Esophagus muscularis mucosa (tissue), 4 donors: ENCODE results near the gene SRRM4. TPM values are rescaled to one million over a fixed set of nuclear protein-coding genes. Genes with fewer than 3 reads are reported as not detected.

Source experiments
- DNase-seq: peaks from one replicate; pipeline ENCODE4 v3.0.0-alpha.2; 2017; ENCODE audit errors: extremely low spot score
- H3K27ac ChIP-seq, 4 donors: fragments of 200-600 bp; sonication (generic); replicated peaks in 1 of 4; 1 replicate in 3 of 4; 2 replicates in 1 of 4; pipeline ENCODE4 v1.5.1; 2016 to 2019; ENCODE audit warnings: mild to moderate bottlenecking in 1 of 4
- H3K27me3 ChIP-seq, 4 donors: fragments of 200-600 bp; sonication (generic); one replicate each; pipeline versions ENCODE4 v1.5.1 to v1.6.0; 2016 to 2019
- H3K36me3 ChIP-seq, 4 donors: fragments of 200-600 bp; sonication (generic); one replicate each; pipeline ENCODE4 v1.5.1; 2016 to 2019
- H3K4me1 ChIP-seq, 4 donors: fragments of 200-600 bp; sonication (generic); one replicate each; pipeline ENCODE4 v1.5.1; 2016 to 2019
- H3K4me3 ChIP-seq, 4 donors: fragments of 200-600 bp; sonication (generic); 1 replicate in 2 of 4; 2 replicates in 2 of 4; pipeline ENCODE4 v1.5.1; 2016 to 2019; ENCODE audit warnings: mild to moderate bottlenecking in 4 of 4, moderate library complexity in 1 of 4
- H3K9me3 ChIP-seq, 4 donors: fragments of 200-600 bp; sonication (generic); 1 replicate in 3 of 4; 2 replicates in 1 of 4; pipeline ENCODE4 v1.5.1; 2016 to 2019
- EP300 ChIP-seq: sonication (generic); formaldehyde crosslinking; IDR thresholded peaks from one replicate; pipeline ENCODE4 v1.6.1; 2017; ENCODE audit warnings: antibody characterized with exemption
- POLR2A ChIP-seq: fragments of 450-650 bp; IDR thresholded peaks from one replicate; pipeline ENCODE4 v1.6.1; 2017; ENCODE audit warnings: antibody characterized with exemption, moderate library complexity, mild to moderate bottlenecking, low read depth
- POLR2AphosphoS5 ChIP-seq, 2 donors: sonication (generic); formaldehyde crosslinking; IDR thresholded peaks; one replicate each; pipeline ENCODE4 v1.6.1; 2017; ENCODE audit warnings: antibody characterized with exemption in 2 of 2
- WGBS: methylation state at CpG from one replicate; pipeline ENCODE4 v1.1.5; 2018; 5-methylcytosine and 5-hydroxymethylcytosine counted together
- intact Hi-C: fragments of 100-400 bp; cut with DNase I; formaldehyde crosslinking; loops from one replicate; pipeline ENCODE4 v1.15.1; 2023
- total RNA-seq, 4 donors: library from RNA; depleted of rRNA; stranded (reverse); fragments of >200 nt; gene quantifications; one replicate each; pipeline versions ENCODE4 v1.1.0 to v1.2.1, GENCODE V29; 2016
- TF ChIP-seq, protein P1 (sequence below), 3 experiments: fragments of 200-600 bp in 2 of 3; fragments of 450-650 bp in 1 of 3; sonication (generic) in 2 of 3; IDR thresholded peaks; one replicate each; pipeline ENCODE4 v1.5.1; 2017 to 2019; ENCODE audit warnings: antibody characterized with exemption in 3 of 3, mild to moderate bottlenecking in 2 of 3, moderate library complexity in 1 of 3

The SRRM4 gene
- total RNA-seq, 4 donors from 2014 or later: not detected

DNA sequence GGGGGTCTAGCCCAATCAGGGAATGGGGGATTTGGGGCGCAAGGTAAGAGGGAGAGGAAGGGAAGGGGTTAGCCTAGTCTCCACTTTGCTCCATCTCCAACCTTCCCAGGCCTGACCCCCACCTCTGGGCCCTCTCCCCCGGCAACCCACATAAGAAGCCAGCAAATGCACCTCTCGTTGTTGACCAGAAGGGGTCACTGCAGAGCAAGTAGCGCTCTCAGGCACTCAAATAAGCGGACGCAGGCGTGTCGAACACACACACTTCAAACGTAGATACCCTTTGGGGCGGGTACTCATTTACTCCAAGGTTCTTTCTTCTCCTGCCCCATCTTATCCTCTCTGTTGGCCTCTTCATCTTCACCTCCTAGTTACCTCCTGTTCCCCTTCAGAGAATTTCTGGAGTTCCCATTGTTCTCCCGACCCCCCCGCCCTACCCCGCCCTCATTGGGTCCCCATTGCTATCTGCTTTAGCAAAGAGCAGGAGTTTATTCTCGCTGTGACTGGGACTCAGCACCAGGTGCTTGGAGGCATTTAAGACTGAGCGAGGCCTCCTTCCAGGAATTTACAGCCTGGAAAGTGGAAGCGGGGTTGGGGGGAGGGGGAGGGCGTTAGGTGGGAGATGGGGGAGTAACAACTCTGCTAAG is 1.5 kb upstream of the SRRM4 start:
- Histone ChIP-seq H3K4me1 (peaks cover 17 to 22% (median 20%) of the 10 kb centered on the region in 4 donors), H3K4me3 (no peak overlapping the region), H3K9me3 (no peaks in the 10 kb centered on the region), H3K27ac (no peak overlapping the region), H3K36me3 (no peaks in the 10 kb centered on the region), H3K27me3 (peaks cover 0 to 75% (median 26%) of the 10 kb centered on the region in 4 donors)
- WGBS: 3% methylated on average over 17 of the region's 17 CpGs
- no peak for DNase-seq
- intact Hi-C loops: loop anchor here (5.0 kb wide), 1 partner anchor 567 kb away; no protein-coding TSS in a partner anchor
- TF ChIP-seq POLR2AphosphoS5 (IDR thresholded peaks at IDR 0.05) (no peak), EP300 (no peak), POLR2A (no peak)
- TF ChIP-seq, protein P1, sequence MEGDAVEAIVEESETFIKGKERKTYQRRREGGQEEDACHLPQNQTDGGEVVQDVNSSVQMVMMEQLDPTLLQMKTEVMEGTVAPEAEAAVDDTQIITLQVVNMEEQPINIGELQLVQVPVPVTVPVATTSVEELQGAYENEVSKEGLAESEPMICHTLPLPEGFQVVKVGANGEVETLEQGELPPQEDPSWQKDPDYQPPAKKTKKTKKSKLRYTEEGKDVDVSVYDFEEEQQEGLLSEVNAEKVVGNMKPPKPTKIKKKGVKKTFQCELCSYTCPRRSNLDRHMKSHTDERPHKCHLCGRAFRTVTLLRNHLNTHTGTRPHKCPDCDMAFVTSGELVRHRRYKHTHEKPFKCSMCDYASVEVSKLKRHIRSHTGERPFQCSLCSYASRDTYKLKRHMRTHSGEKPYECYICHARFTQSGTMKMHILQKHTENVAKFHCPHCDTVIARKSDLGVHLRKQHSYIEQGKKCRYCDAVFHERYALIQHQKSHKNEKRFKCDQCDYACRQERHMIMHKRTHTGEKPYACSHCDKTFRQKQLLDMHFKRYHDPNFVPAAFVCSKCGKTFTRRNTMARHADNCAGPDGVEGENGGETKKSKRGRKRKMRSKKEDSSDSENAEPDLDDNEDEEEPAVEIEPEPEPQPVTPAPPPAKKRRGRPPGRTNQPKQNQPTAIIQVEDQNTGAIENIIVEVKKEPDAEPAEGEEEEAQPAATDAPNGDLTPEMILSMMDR (IDR thresholded peaks at IDR 0.05): peak; percentile 54 to 76 (median 56)

GRCh38 chr12:118980407-118981014 is 830 bp upstream of the SRRM4 start:
- Histone ChIP-seq H3K4me3 (no peak overlapping the region), H3K9me3 (no peaks in the 10 kb centered on the region), H3K27ac (no peak overlapping the region), H3K27me3 (peaks cover 0 to 81% (median 26%) of the 10 kb centered on the region in 4 donors), H3K36me3 (no peaks in the 10 kb centered on the region), H3K4me1 (peaks cover 17 to 22% (median 20%) of the 10 kb centered on the region in 4 donors)
- under 1% methylated on average over 27 of the region's 29 CpGs for WGBS
- intact Hi-C loops: loop anchor here (5.0 kb wide), 1 partner anchor 567 kb away; no protein-coding TSS in a partner anchor
- no peak for DNase-seq
- no peak for TF ChIP-seq POLR2AphosphoS5 (IDR thresholded peaks at IDR 0.05)
- TF ChIP-seq EP300: no peak
- no peak for TF ChIP-seq POLR2A
- TF ChIP-seq, protein P1 (IDR thresholded peaks at IDR 0.05): no peak

DNA sequence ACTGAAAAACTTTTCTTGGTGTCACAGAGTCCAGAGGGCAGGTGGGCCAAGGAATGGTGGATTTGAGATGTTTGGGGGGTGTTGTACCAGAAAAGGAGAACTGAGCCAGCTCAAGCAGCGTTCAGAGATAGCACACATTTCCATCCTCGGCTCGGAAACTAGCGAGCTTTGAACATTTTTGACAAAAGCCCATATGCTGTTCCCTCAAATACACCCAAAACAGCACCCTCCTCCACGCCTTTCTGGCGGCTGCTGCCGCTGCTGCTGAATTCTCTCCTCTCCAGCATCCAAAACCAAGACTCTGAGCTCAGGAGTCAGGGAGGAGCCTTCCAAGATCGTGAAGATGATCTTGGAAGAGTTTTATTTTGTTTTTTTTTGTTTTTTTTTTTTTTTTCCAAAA is 961 bp downstream of the SRRM4 start:
- Histone ChIP-seq H3K4me3 (no peak overlapping the region), H3K27me3 (peaks cover 0 to 96% (median 24%) of the 10 kb centered on the region in 4 donors), H3K9me3 (no peaks in the 10 kb centered on the region), H3K27ac (no peak overlapping the region), H3K36me3 (no peaks in the 10 kb centered on the region), H3K4me1 (peaks cover 17 to 22% (median 20%) of the 10 kb centered on the region in 4 donors)
- TF ChIP-seq, protein P1 (IDR thresholded peaks at IDR 0.05): no peak
- no peak for TF ChIP-seq POLR2AphosphoS5 (IDR thresholded peaks at IDR 0.05)
- TF ChIP-seq POLR2A: no peak
- intact Hi-C loops: loop anchor here (5.0 kb wide), 1 partner anchor 565 kb away; no protein-coding TSS in a partner anchor
- WGBS: 19% methylated on average over 8 of the region's 8 CpGs
- DNase-seq: no peak

DNA sequence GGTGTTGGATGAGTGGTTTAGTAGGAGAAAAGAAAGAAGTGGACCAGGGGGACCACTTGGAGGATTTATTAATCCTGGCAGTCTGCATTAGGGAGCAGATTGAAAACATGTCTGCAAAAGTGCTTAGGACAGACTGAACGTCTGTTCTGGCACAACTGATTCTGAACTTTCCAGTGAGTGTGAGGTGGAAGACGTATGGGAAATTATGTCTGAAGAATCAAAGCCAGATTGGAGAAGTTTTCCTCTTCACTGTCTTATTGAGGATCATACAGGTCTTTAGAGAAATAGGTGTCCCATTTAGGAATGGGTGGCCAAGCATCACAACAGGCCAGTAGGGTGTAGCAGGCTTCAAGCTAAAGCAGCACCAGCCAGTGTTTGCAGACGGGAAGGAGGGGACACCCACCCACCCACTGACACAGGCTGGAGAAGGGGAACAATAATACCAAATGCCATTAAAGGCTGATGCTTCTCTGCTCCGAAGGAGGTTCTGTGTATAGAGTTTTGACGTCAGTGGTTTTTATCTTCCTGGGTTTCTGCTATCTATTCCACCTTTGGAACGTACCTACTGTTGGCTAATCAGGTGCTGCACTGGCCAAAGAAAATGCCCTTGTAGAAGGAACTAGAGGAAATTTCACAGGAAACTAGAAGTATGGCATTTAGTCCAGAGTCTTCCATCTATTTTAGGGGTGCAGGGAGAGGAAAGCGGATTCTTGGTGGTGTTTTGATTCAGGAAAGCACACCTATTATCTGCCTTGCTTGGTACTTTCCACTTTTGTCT is 1.8 kb downstream of the SRRM4 start:
- DNase-seq: no peak
- WGBS: 59% methylated on average over 7 of the region's 7 CpGs
- Histone ChIP-seq H3K4me1 (peaks cover 17 to 22% (median 20%) of the 10 kb centered on the region in 4 donors), H3K27me3 (peaks cover 0 to 94% (median 22%) of the 10 kb centered on the region in 4 donors), H3K4me3 (no peak overlapping the region), H3K9me3 (no peaks in the 10 kb centered on the region), H3K36me3 (no peaks in the 10 kb centered on the region), H3K27ac (no peak overlapping the region)
- intact Hi-C loops: loop anchor here (5.0 kb wide), 1 partner anchor 564 kb away; no protein-coding TSS in a partner anchor
- TF ChIP-seq POLR2AphosphoS5 (IDR thresholded peaks at IDR 0.05) (no peak), POLR2A (no peak), EP300 (no peak)
